Measurements from ENCODE around the gene ALPG.

- TF ChIP-seq CTCF (IDR thresholded peaks at IDR 0.05) (no peak), POLR2A (IDR thresholded peaks at IDR 0.05) (no peak)
These were observed 10.2 kb downstream of the ALPG start for GRCh38 chr2:232416521-232417470.
